ENCODE results near the gene AGAP1.

Gene AGAP1

GRCh38 chr2:235612181-235612950, 118.5 kb downstream of the AGAP1 start:
- no peak for DNase-seq

GRCh38 chr2:235613649-235614048, 119.8 kb downstream of the AGAP1 start:
- DNase-seq, result no peak

- DNase-seq, result peak; percentile 42 to 49
Measured at GRCh38 chr2:235614176-235614860, 120.5 kb downstream of the AGAP1 start.

GRCh38 chr2:235614900-235615712, 121.3 kb downstream of the AGAP1 start:
- peak; percentile 88 to 94 for DNase-seq

GRCh38 chr2:235616885-235617284, 123.0 kb downstream of the AGAP1 start:
- DNase-seq, result no peak

- DNase-seq, result no peak
Measured at GRCh38 chr2:235618039-235618438, 124.2 kb downstream of the AGAP1 start.

GRCh38 chr2:235619544-235619943, 125.7 kb downstream of the AGAP1 start:
- no peak for DNase-seq

GRCh38 chr2:235621736-235622135, 127.9 kb downstream of the AGAP1 start:
- DNase-seq, result no peak

- DNase-seq, result no peak
Measured at GRCh38 chr2:235623111-235623510, 129.3 kb downstream of the AGAP1 start.

- DNase-seq, result no peak
Measured at GRCh38 chr2:235623752-235624151, 129.9 kb downstream of the AGAP1 start.

- DNase-seq, result no peak
Measured at GRCh38 chr2:235626658-235627057, 132.8 kb downstream of the AGAP1 start.

GRCh38 chr2:235627682-235628081, 133.8 kb downstream of the AGAP1 start:
- no peak for DNase-seq

GRCh38 chr2:235630718-235631296, 137.0 kb downstream of the AGAP1 start:
- DNase-seq, result no peak

GRCh38 chr2:235634435-235635158, 140.8 kb downstream of the AGAP1 start:
- no peak for DNase-seq

- DNase-seq, result no peak
Measured at GRCh38 chr2:235636546-235636945, 142.7 kb downstream of the AGAP1 start.

- no peak for DNase-seq
Measured at GRCh38 chr2:235637896-235638295, 144.1 kb downstream of the AGAP1 start.

- peak; percentile 69 to 72 for DNase-seq
Measured at GRCh38 chr2:235638541-235639427, 144.9 kb downstream of the AGAP1 start.

- peak; percentile 81 to 95 for DNase-seq
Measured at GRCh38 chr2:235639428-235639773, 145.6 kb downstream of the AGAP1 start.

- DNase-seq, result no peak
Measured at GRCh38 chr2:235639885-235640284, 146.0 kb downstream of the AGAP1 start.

- no peak for DNase-seq
Measured at GRCh38 chr2:235640377-235640776, 146.5 kb downstream of the AGAP1 start.
